ENCODE data around the gene GLO1.
"Not testable (repeated sequence)": the region's sequence is repeated elsewhere in the genome, so short reads cannot be mapped to it uniquely, and the experiment has no call there.

GLO1 gene

DNA sequence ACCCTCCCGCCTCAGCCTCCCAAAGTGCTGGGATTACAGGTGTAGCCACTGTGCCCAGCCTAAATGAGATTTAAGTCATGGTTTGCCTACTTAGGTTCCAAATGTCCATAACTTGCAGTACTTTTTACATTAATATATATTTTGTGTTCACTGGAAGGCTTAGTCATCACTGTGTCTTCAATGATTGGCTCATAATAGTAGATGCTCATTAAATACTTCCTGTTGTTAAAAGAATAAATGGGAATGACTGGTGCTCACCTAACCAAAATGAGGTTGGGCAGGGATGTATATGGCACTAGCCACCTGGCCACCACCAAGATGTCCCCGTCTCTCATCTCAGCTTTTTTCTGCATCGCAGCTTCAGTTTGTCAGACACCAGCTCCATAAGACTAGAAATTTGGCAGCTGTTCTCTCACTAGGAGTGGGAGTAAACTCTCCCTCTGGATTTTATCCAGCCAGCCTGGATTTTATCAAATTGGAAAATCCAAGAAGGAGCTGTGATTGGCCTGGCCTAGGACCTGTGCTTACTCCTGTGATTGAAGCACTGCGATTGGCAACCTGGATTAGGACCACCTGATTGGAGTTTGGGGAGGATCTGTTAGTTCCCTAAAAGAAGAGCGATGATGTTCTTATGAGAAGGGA is 1.1 kb upstream of the GLO1 start:
- no peak for DNase-seq

GRCh38 chr6:38701551-38701950 is 1.4 kb downstream of the GLO1 start:
- no peak for DNase-seq

DNA sequence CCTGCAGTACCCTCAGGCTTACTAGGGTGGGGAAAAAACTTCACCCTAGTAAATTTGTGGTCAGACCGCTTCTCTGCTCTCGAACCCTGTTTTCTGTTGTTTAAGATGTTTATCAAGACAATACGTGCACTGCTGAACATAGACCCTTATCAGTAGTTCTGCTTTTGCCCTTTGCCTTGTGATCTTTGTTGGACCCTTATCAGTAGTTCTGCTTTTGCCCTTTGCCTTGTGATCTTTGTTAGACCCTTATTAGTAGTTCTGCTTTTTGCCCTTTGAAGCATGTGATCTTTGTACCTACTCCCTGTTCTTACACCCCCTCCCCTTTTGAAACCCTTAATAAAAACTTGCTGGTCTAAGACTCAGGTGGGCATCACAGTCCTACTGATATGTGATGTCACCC is 3.2 kb downstream of the GLO1 start:
- DNase-seq: not testable (repeated sequence)

- DNase-seq: no peak
Observed at GRCh38 chr6:38697846-38698245, 5.1 kb downstream of the GLO1 start.

DNA sequence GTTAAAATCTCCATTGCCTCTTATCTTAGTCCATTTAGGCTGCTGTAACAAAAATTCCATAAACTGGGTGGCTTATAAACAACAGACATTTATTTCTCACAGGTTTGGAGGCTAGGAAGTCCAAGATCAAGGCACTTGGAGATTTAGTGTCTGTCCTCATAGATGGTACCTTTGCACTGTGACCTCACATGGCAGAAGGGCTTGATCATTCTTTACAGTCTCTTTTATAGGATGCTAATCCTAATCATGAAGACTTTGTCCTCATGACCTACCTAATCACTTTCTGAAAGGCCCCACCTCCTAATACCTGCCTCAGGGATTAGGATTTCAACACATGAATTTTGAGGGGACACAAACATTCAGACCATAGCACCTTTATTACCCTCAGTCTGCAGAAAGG is 6.6 kb downstream of the GLO1 start:
- no peak for DNase-seq

DNA sequence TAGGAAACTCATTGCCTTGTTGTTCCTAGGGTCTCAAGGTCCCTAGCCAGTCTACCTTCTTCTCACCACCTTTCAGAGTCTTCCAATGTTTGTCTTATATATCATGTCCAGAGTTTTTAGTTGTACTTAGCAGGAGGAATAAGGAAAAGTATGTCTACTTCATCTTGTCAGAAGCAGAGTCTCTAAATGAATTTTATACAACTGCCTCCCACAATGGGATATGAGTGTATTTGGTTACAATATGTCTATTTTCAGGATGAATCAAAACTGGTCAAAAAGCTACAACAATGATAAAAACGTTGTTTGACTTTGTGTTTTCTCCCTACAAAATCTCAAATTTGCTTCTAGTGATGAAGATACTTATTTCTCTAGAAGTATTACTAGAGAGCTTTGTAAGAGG is 7.0 kb downstream of the GLO1 start:
- DNase-seq: no peak

- no peak for DNase-seq
Observed at GRCh38 chr6:38695227-38695900, 7.6 kb downstream of the GLO1 start.

- DNase-seq: no peak
Observed at GRCh38 chr6:38688579-38689087, 14.3 kb downstream of the GLO1 start.

DNA sequence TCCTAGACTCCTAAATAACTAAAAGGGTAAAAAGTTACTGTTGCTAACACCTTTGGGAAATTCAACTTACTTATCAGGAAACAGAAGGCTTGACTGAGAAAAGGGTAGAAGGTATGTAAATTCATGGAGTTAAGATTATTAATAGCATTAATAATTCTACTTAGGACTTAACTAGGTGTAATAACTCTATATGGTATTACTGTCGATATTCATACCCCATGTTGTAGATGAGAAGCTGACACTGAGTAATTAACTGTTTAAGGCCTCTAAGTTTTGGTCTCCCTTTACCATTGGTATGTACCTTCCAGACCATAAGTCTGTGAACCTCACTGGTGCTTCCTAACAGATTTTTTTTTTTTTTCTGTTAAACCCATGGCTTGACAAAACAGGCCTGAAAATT is 15.4 kb downstream of the GLO1 start:
- DNase-seq: no peak

- DNase-seq: no peak
Observed at GRCh38 chr6:38687043-38687353, 15.9 kb downstream of the GLO1 start.

DNA sequence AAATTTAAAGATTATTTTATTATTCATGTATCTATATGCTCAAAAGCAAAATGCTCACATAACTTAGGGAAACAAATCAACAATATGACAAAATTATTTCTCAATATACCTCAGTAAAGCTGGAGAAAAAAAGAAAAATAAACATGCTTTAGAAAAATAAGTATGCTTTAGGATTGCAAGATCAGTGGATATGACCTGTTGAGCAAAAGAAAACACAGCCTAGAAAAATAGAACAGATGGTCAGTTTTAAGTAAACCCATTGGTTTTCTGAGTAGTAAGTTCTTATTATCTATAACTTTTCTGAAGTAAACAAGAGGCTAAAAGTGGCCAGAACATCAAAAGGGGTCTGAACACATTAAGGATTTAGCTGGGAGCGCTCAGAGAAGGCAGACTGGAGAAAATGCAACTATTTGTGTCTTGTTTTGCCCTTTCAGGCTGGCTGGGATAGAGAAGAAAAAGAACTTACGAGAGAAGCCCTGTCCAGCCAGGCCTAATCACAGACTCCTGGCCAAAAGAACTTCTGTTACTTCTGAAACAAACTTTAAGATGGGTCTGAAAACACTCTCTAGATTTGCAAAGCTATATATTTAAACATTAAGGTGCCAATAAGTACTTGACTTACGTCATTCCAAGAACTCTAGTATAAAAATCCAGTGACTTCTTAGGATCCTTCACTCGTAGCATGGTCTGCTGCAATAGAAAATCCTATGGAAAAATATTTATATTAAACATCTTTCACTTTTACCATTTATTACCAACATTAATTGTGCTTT is 16.5 kb downstream of the GLO1 start:
- no peak for DNase-seq

DNA sequence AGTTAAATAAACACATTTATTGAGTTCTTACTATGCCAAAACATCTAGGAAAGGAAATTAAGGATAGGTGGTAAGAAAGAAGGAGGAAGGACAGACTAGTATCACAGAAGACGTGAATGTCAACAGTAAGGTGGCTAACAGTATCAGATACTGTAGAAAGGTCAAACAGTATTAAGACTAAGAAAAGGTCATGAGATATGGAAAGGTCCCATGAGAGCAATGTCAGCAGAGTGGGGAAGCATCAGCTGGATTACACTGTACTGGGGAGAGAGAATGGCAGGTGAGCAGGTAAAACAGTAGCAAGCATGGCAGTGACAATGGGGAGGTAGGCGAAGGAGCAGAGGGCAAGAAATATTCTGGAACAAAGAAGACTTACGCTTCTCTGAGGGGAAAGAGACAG is 18.0 kb downstream of the GLO1 start:
- DNase-seq: no peak

GRCh38 chr6:38684237-38684636 is 18.7 kb downstream of the GLO1 start:
- DNase-seq: no peak

DNA sequence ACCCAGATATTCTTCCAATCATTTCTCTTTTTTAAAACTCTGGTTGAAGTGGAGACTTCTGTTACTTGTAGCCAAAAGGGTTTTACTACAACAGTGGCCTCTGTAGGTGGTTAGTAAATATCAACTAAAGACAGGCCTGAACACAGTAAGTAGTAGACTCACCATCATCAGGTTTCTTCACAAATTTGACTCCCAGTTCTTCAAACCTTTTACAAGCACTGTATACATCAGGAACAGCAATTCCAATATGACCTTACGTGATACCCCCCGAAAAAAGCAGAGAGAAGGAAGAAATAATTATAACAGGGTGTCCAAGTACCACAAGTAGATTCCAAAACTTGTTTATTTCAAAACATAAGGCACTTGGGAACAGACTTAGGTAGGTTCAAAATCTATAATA is 21.1 kb downstream of the GLO1 start:
- no peak for DNase-seq

DNA sequence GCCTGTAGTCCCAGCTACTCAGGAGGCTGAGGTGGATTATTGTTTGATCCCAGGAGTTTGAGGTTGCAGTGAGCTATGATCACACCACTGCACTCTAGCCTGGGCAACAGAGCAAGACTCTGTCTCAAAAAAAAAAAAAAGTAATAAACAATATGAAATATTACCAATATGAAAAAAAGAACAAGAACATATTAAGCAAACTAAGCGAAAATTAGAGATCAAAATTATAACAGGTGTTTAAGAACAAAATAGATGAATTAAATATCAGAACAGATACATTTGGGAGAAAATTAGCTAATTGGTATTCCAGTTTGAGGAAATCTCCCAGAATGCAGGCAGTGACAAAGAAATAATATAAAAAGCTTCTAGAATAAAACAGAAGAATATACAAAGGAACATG is 23.3 kb downstream of the GLO1 start:
- DNase-seq: no peak

GRCh38 chr6:38678178-38678760 is 24.7 kb downstream of the GLO1 start:
- no peak for DNase-seq

- no peak for DNase-seq
Observed at GRCh38 chr6:38676974-38677544, 25.9 kb downstream of the GLO1 start.

DNA sequence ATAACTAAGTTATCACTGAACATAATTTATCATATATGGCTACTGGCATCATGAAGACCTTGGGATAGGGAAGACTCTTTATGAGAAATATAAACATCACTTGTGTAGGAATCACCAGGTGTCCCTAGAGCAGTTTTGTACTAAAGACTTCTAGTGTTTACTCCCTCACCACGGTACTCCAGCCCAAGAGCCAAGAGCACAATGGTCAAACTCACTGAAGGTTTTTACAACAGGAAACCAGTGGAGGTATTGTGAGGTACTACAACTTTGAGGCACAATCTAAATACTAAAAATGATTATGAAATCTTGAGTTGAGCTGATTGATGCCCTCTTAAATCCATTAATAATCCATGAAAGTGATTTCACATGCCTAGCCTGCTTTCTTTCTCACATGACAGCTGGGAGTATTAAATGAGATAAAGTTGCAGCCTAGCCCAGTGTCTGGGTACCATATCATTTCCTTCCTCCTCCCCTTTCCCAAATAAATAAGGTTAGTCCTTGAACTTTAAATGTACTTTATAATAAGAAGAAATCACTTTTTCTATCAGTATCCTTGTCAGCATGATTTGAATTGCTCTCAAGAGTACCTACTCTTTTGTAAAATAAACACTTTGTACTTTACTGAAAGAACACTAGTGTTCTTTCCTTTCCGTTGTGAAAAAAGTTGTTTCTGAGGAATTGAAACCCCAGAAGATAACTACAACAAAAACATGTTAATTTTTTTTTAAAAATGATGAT is 26.5 kb downstream of the GLO1 start:
- no peak for DNase-seq

DNA sequence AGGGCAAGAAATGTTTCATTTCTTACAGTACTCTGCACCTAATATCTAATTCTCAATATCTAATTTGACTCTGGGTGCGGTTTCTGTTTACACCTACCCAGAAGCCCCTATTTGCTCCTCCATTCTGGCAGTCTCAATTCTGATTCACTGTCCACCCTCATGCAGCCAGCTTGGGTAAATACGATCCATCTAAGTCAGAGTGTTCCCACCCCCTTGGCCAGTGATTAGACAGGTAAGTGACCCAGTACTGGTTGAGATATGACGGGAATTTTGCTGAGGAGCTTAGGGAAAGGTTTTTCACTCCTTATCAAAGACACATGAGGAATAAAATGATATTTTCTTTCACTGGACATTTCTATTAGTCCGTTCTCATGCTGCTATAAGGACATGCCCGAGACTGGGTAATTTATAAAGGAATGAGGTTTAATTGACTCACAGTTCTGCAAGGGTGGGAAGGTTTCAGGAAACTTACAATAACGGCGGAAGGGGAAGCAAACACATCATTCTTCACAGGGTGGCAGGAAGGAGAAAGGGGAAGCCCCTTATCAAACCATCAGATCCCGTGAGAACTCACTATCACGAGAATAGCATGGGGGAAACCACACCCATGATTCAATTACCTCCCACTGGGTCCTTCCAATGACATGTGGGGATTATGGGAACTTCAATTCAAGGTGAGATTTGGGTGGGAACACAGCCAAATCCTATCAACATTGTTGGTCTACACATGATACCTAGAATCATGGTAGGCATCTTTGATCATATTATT is 29.4 kb downstream of the GLO1 start:
- no peak for DNase-seq

- DNase-seq: no peak
Observed at GRCh38 chr6:38671885-38672467, 31.0 kb downstream of the GLO1 start.

GRCh38 chr6:38658418-38659167 is 44.4 kb downstream of the GLO1 start:
- no peak for DNase-seq
